Aorta (tissue), 5 donors: ENCODE measurements around the gene TIMELESS. TPM values are rescaled to one million over a fixed set of nuclear protein-coding genes. Genes with fewer than 3 reads are reported as not detected.

Experiments used
- ATAC-seq: fragments of 200-7000 bp; cut with Tn5 transposase; one replicate; pipeline ENCODE4 v1.9.1; 2022; ENCODE audit warnings: moderate library complexity; ENCODE audit not compliant: low FRiP score
- DNase-seq, 2 donors: peaks; one replicate each; pipeline ENCODE4 v3.0.0-alpha.2; 2020
- H3K27ac ChIP-seq, 2 donors: one replicate each; pipeline ENCODE4 v1.5.1; 2013; ENCODE audit warnings: low read length in 2 of 2, mild to moderate bottlenecking in 2 of 2, moderate library complexity in 2 of 2, control low read depth in 1 of 2, inconsistent platforms in 1 of 2, low read depth in 1 of 2
- H3K27me3 ChIP-seq, 2 donors: one replicate each; pipeline ENCODE4 v1.6.1; 2013; ENCODE audit warnings: control low read depth in 1 of 2, low read length in 1 of 2, mild to moderate bottlenecking in 1 of 2, moderate library complexity in 1 of 2; ENCODE audit not compliant: insufficient read depth in 2 of 2, control insufficient read depth in 1 of 2
- H3K36me3 ChIP-seq, 2 donors: one replicate each; pipeline ENCODE4 v1.6.1; 2013; ENCODE audit warnings: control low read depth in 1 of 2, low read length in 1 of 2, mild to moderate bottlenecking in 1 of 2; ENCODE audit not compliant: insufficient read depth in 2 of 2, control insufficient read depth in 1 of 2
- H3K4me1 ChIP-seq, 2 donors: one replicate each; pipeline ENCODE4 v1.6.1; 2013; ENCODE audit warnings: low read length in 2 of 2, control low read depth in 1 of 2, mild to moderate bottlenecking in 1 of 2, moderate library complexity in 1 of 2; ENCODE audit not compliant: insufficient read depth in 2 of 2, control insufficient read depth in 1 of 2
- H3K4me3 ChIP-seq, 2 donors: one replicate each; pipeline ENCODE4 v1.5.1; 2013; ENCODE audit warnings: low read length in 2 of 2, control low read depth in 1 of 2, mild to moderate bottlenecking in 1 of 2
- H3K9me3 ChIP-seq: one replicate; pipeline ENCODE4 v1.6.1; 2013; ENCODE audit warnings: mild to moderate bottlenecking, low read length; ENCODE audit not compliant: control insufficient read depth
- WGBS, 2 donors: extraction: QIAGEN DNeasy Blood & Tissue Kit; methylation state at CpG; one replicate each; pipeline ENCODE4 v1.1.7; 2013; 5-methylcytosine and 5-hydroxymethylcytosine counted together
- intact Hi-C, 2 donors: fragments of 100-400 bp; cut with DNase I; formaldehyde crosslinking; loops; one replicate each; pipeline versions ENCODE4 v1.14.2 to v1.15.0; 2022
- polyA plus RNA-seq, 2 donors: library from polyadenylated mRNA; stranded (reverse); fragments of 200-250 nt; gene quantifications; one replicate each; pipeline ENCODE4 v1.2.3, GENCODE V29; 2013
- total RNA-seq, 2 donors: library from RNA; stranded (reverse); fragmentation: NEBNext Ultra II Directional; extraction: Animal tissue kit (Norgen Biotek cat#: 25700); gene quantifications; one replicate each; pipeline ENCODE4 v1.2.1, GENCODE V29; 2021
- donor health status: healthy with polysubstance abuse.
- donor health status: Bipolar disorder and iron deficiency.
- donor health status: DM: no; HTN: no; CAD: no.
- donor health status: DM: no; HTN: no; CAD: no.
- donor health status: DM: yes; HTN: yes; CAD: no.

Gene TIMELESS
- total and polyA plus RNA-seq, 4 donors, result 1.8 to 5.9 (median 4.3) TPM

- Histone ChIP-seq H3K27ac (no peak within 1 kb of the TSS), H3K4me1 (no peaks in the 10 kb centered on the region), H3K27me3 (no peaks in the 10 kb centered on the region), H3K4me3 (peak within 1 kb of the TSS; percentile 9 to 58), H3K9me3 (no peaks in the 10 kb centered on the region), H3K36me3 (no peaks in the 10 kb centered on the region)
- DNase-seq (peak; percentile 81 to 89), ATAC-seq (peak; percentile 93)
- intact Hi-C loops, result no loop called here
- 15% methylated on average over 52 to 59 of the region's 59 CpGs for WGBS, 2 donors
Measured at GRCh38 chr12:56488041-56488955, 39.1 kb upstream of the TIMELESS start, which contains the start of gene GLS2. Gene GLS2, minus strand, starts transcription at chr12:56488161. Its CDS starts 43 bp downstream, at chr12:56488118.

GRCh38 chr12:56487448-56488040, 38.3 kb upstream of the TIMELESS start:
- Histone ChIP-seq H3K27me3 (no peaks in the 10 kb centered on the region), H3K9me3 (no peaks in the 10 kb centered on the region), H3K36me3 (no peaks in the 10 kb centered on the region), H3K4me3 (peak overlapping the region; percentile 9 to 58), H3K4me1 (no peaks in the 10 kb centered on the region), H3K27ac (no peak overlapping the region)
- ATAC-seq, result peak; percentile 62
- intact Hi-C loops, result no loop called here
- WGBS, 2 donors, result 4 to 5% methylated on average over 43 to 44 of the region's 44 CpGs
- DNase-seq, result peak; percentile 53 to 80

- no peaks in the 10 kb centered on the region for H3K4me1 ChIP-seq
- DNase-seq, result no peak
- no peaks in the 10 kb centered on the region for H3K36me3 ChIP-seq
- no peaks in the 10 kb centered on the region for H3K27me3 ChIP-seq
- no peak overlapping the region for H3K4me3 ChIP-seq
- intact Hi-C loops, result no loop called here
- ATAC-seq, result no peak
- H3K27ac ChIP-seq, result no peak overlapping the region
- H3K9me3 ChIP-seq, result no peaks in the 10 kb centered on the region
- WGBS, 2 donors, result 88 to 92% methylated on average over 12 of the region's 12 CpGs
Measured at GRCh38 chr12:56486694-56487093, 37.5 kb upstream of the TIMELESS start.

- DNase-seq, result no peak
- no peaks in the 10 kb centered on the region for H3K27me3 ChIP-seq
- no peak overlapping the region for H3K27ac ChIP-seq
- H3K4me1 ChIP-seq, result no peaks in the 10 kb centered on the region
- H3K36me3 ChIP-seq, result no peaks in the 10 kb centered on the region
- 87 to 90% methylated on average over 1 of the region's 1 CpG for WGBS, 2 donors
- no peaks in the 10 kb centered on the region for H3K9me3 ChIP-seq
- intact Hi-C loops, result no loop called here
- ATAC-seq, result no peak
- no peak overlapping the region for H3K4me3 ChIP-seq
Measured at GRCh38 chr12:56484566-56484965, 35.3 kb upstream of the TIMELESS start.

GRCh38 chr12:56479625-56480024, 30.4 kb upstream of the TIMELESS start:
- intact Hi-C loops, result no loop called here

GRCh38 chr12:56477521-56478225, 28.4 kb upstream of the TIMELESS start:
- Histone ChIP-seq H3K4me3 (no peak overlapping the region), H3K27ac (no peak overlapping the region), H3K4me1 (no peaks in the 10 kb centered on the region), H3K9me3 (no peaks in the 10 kb centered on the region), H3K36me3 (no peaks in the 10 kb centered on the region), H3K27me3 (no peaks in the 10 kb centered on the region)
- ATAC-seq (no peak), DNase-seq (no peak)
- 84 to 88% methylated on average over 6 of the region's 6 CpGs for WGBS, 2 donors
- intact Hi-C loops, result no loop called here

More at GRCh38 chr12:56479625-56480024, 30.4 kb upstream of the TIMELESS start:
- Histone ChIP-seq H3K27ac (no peak overlapping the region), H3K4me1 (no peaks in the 10 kb centered on the region), H3K4me3 (no peak overlapping the region), H3K27me3 (no peaks in the 10 kb centered on the region), H3K36me3 (no peaks in the 10 kb centered on the region), H3K9me3 (no peaks in the 10 kb centered on the region)
- no peak for DNase-seq
- ATAC-seq, result no peak
- 93 to 94% methylated on average over 7 of the region's 7 CpGs for WGBS, 2 donors

- intact Hi-C loops, result no loop called here
- Histone ChIP-seq H3K4me1 (no peaks in the 10 kb centered on the region), H3K36me3 (no peaks in the 10 kb centered on the region), H3K4me3 (no peak overlapping the region), H3K27ac (no peak overlapping the region), H3K9me3 (no peaks in the 10 kb centered on the region), H3K27me3 (no peaks in the 10 kb centered on the region)
- ATAC-seq, result no peak
- no peak for DNase-seq
- WGBS, 2 donors, result 89 to 90% methylated on average over 1 of the region's 1 CpG
Measured at GRCh38 chr12:56476972-56477432, 27.8 kb upstream of the TIMELESS start.

- intact Hi-C loops, result no loop called here
- ATAC-seq (no peak), DNase-seq (no peak)
- Histone ChIP-seq H3K4me3 (no peak overlapping the region), H3K9me3 (no peaks in the 10 kb centered on the region), H3K36me3 (no peaks in the 10 kb centered on the region), H3K27me3 (no peaks in the 10 kb centered on the region), H3K27ac (no peak overlapping the region), H3K4me1 (no peaks in the 10 kb centered on the region)
- WGBS, 2 donors, result 88 to 94% methylated on average over 6 of the region's 6 CpGs
Measured at GRCh38 chr12:56476143-56476542, 26.9 kb upstream of the TIMELESS start.
